HL-60 (cell line): Measurements from ENCODE around the gene TUBGCP2.

Experiments used
- CTCF ChIP-seq: IDR thresholded peaks from one replicate; pipeline ENCODE4 v1.5.1; 2011; ENCODE audit warnings: low read length, control low read depth, inconsistent platforms; ENCODE audit not compliant: insufficient read depth
- GABPA ChIP-seq: IDR thresholded peaks from 2 replicates; pipeline ENCODE4 v1.6.1; 2012; ENCODE audit warnings: low read depth
- POLR2AphosphoS5 ChIP-seq: IDR thresholded peaks from 2 replicates; pipeline ENCODE4 v1.6.1; 2012; ENCODE audit warnings: low read depth
- SPI1 ChIP-seq: IDR thresholded peaks from 2 replicates; pipeline ENCODE4 v1.6.1; 2012; ENCODE audit warnings: low read depth, mild to moderate bottlenecking, borderline replicate concordance
- TF ChIP-seq, protein P1 (sequence below): IDR thresholded peaks from 2 replicates; pipeline ENCODE4 v1.6.1; 2012; ENCODE audit warnings: low read depth; ENCODE audit not compliant: insufficient replicate concordance

DNA sequence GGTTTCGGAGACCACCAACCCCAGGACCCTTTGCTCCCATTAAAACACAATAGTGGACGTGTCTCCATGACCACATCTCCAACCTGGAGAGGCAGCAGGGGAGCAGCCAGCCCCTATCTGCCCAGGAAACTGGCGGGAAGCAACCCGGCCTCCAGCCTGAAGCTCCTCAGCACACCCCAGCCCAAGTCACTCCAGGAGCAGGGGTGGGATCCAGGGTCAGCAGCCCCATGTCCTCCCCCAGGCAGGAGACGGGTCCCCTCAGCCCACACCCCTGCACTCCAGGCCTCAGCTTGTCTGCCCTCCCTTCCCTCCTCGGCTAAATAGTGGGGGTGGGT lies 32.6 kb downstream of the TUBGCP2 start:
- TF ChIP-seq, protein P1, sequence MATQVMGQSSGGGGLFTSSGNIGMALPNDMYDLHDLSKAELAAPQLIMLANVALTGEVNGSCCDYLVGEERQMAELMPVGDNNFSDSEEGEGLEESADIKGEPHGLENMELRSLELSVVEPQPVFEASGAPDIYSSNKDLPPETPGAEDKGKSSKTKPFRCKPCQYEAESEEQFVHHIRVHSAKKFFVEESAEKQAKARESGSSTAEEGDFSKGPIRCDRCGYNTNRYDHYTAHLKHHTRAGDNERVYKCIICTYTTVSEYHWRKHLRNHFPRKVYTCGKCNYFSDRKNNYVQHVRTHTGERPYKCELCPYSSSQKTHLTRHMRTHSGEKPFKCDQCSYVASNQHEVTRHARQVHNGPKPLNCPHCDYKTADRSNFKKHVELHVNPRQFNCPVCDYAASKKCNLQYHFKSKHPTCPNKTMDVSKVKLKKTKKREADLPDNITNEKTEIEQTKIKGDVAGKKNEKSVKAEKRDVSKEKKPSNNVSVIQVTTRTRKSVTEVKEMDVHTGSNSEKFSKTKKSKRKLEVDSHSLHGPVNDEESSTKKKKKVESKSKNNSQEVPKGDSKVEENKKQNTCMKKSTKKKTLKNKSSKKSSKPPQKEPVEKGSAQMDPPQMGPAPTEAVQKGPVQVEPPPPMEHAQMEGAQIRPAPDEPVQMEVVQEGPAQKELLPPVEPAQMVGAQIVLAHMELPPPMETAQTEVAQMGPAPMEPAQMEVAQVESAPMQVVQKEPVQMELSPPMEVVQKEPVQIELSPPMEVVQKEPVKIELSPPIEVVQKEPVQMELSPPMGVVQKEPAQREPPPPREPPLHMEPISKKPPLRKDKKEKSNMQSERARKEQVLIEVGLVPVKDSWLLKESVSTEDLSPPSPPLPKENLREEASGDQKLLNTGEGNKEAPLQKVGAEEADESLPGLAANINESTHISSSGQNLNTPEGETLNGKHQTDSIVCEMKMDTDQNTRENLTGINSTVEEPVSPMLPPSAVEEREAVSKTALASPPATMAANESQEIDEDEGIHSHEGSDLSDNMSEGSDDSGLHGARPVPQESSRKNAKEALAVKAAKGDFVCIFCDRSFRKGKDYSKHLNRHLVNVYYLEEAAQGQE, result no peak
- TF ChIP-seq POLR2AphosphoS5, result no peak
- no peak for TF ChIP-seq CTCF
- TF ChIP-seq GABPA, result no peak
- TF ChIP-seq SPI1, result no peak
